Adrenal gland (tissue), 5 donors: ENCODE data around the gene RAB14.

Experiments
- CTCF ChIP-seq, 6 experiments: fragments of 450-650 bp in 4 of 6; fragments of 200-600 bp in 2 of 6; sonication (generic) in 1 of 6; IDR thresholded peaks; 1 replicate in 5 of 6; 2 replicates in 1 of 6; pipeline versions ENCODE4 v1.5.1 to v1.8.0; 2016 to 2021; ENCODE audit warnings: antibody characterized with exemption in 6 of 6, mild to moderate bottlenecking in 2 of 6, moderate library complexity in 1 of 6
- POLR2A ChIP-seq, 2 donors: fragments of 450-650 bp; IDR thresholded peaks; one replicate each; pipeline ENCODE4 v1.6.1; 2017; ENCODE audit warnings: antibody characterized with exemption in 2 of 2, mild to moderate bottlenecking in 2 of 2, moderate library complexity in 1 of 2
- donor health status: DM: no; HTN: no; CAD: no.

GRCh38 chr9:121233906-121234831, 32.5 kb upstream of the RAB14 start:
- TF ChIP-seq CTCF (IDR thresholded peaks at IDR 0.05) (no peak), POLR2A (IDR thresholded peaks at IDR 0.05) (no peak)
